Skin of body (tissue), 2 donors: ENCODE results near the gene PKIG. TPM values are rescaled to one million over a fixed set of nuclear protein-coding genes. Genes with fewer than 3 reads are reported as not detected.

ENCODE experiments used
- DNase-seq: peaks from one replicate; lab custom pipeline; 2025; lab: John Stamatoyannopoulos, UW
- total RNA-seq: library from RNA; depleted of rRNA; stranded (reverse); fragments of >200 nt; gene quantifications from one replicate; pipeline ENCODE4 v1.2.3, GENCODE V29; 2014

PKIG gene
- total RNA-seq, 1 donor from 2014 or later: 21.8 TPM

DNA sequence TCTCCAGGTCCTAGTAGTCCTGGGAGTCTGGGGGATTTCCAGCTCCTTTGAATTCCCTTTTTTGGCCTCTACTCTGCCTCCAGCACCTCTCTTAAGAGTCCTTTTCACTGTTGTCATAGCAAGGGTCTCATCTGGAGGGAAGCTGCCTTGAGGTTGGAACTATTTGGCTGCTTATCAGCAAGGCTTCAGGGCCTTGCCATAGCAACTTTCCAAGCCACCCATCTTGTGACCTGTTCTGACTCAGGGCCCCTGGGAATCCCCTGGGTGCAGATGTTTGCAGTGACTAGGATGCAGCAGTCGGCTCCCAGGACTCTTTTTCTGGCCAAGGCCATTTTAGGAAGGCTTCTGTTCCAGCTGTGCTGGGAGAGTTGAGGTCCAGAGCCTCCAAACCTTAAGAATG, 12.4 kb downstream of the PKIG start:
- DNase-seq: no peak

DNA sequence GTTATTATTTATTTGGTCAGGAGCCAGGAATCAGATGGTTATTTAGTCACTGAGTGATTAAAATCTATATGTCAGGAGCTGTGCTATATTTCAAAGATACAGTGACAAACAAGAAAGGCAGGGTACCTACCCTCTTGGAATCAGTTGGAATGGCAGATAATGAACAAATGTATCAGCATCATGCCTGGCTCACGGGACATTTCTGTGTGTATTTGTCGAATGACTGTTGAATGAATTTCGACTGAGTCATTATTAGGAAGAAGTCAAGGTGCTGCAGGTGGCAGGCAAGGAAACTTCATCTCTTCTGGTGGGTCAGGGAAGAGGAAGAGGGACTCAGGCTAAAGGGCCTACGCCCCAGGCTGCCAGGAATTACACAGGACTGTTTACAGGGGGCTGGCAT, 13.6 kb downstream of the PKIG start:
- DNase-seq: no peak

DNA sequence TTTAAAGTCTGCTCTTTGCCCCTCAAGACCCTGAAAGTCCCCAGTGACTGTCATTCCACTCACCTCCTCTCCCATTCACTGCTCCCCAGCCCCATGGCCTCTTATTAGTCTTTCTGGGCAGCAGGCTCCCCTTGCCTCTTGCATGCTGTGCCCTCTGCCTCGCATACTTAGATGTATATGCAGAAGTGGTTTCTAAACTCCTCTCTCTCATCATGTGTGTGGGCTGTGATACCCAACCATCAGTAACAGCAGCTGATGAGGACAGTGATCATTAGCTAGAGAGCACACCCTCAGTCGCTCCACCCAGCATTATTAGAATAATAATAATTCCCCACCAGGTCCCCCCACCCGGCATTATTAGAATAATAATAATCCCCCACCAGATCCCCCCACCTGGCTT, 14.5 kb downstream of the PKIG start:
- DNase-seq: no peak

DNA sequence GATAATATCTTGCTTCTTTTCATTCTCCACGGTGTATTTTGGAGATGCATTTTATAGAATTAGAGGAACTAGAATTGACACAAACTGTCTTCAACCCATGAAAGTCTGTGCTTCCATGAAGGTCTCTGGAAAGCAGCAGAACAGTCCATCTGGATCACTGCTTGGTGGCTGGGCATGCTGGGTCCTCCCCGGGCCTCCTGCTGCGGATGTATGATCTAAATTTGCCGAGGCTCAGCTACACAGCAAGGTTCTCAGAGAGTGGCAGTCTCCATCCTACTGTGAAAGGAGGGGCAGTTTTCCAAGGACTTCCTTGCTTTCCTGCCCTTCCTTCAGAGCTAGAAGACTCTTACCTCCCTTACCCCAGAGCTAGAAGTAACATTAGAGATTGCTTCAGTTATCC, 15.1 kb downstream of the PKIG start:
- DNase-seq: no peak

- no peak for DNase-seq
Measured at GRCh38 chr20:44597930-44598329, 15.6 kb downstream of the PKIG start.

DNA sequence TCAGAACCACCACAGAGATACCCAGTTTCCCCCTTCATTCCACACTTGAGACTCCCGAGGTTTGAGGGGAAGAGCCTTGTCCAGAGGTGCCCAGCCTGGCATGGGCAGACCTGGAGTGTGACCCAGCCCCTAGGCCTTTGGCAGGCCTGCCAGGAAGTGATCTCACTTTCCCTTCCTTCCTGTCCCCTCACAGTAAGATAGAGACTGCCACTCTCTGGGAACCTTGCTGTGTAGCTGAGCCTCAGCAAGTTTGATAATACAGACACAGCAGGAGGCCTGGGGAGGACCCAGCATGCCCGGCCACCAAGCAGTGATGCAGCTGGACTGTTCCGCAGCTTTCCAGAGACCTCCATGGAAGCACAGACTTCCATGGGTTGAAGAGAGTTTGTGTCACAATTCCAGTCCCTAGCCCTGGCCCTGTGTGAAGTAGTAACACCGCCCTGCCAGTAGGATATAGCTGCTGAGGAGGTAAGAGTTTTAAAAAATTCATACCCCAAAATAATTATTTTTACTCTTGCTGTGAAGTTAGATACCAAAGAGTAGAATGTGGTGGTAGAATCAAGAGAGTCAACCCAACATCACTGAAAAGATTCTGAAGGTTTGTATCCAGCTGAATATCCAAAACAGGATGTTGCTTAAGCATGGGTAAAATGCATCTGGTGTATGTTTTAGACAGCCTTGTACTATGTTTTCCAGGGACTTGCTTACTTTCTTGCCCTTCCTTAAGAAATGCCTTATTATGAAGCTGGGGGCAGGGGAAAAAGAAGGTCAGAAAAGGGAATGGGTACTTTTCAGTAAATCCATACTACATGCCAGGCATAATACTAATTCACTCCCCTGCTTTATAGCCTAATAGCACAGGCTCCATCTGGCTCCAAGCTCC, 16.3 kb downstream of the PKIG start:
- no peak for DNase-seq

- no peak for DNase-seq
Measured at GRCh38 chr20:44599715-44600114, 17.3 kb downstream of the PKIG start.

DNA sequence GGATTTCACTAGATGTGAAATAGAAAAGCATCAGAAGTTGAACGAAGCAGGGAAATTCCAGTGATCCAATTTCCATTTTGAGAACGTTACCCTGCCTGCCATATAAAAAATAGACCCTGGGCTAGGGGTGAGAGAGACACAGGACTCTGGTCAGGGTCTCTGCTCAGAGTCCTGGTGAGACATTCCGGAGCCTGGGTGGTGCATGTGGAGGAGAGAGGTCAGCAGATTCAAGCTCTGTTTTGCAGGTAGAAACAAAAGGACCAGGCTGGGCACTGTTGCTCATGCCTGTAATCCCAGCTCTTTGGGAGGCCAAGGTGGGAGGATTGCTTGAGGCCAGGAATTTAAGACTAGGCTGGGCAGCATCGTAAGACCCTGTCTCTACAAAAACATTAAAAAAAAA, 17.9 kb downstream of the PKIG start:
- DNase-seq: no peak

DNA sequence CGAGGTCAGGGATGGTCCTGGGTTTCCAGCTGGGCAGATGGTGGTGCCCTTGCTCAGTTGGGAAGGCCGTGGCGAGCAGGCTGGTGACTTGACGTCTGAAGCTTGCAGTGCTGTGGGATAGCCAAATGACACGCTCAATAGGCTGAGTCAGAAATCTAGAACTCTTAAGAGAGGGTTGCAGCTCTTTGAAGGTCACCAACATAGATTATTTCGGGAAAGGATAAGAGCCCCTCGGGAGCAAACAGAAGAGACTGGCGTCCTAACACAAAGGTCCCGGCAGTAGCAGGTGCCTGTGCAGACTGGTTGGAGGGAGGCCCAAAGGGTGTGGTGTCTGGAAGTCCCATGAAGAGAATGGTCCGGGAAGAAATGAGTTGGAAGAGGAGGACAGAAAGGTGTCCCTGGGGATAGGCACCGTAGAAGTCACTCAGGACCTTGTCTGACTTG, 18.4 kb downstream of the PKIG start:
- no peak for DNase-seq

GRCh38 chr20:44601236-44601671, 18.9 kb downstream of the PKIG start:
- DNase-seq: no peak

- peak; percentile 88 for DNase-seq
Measured at GRCh38 chr20:44601801-44602204, 19.4 kb downstream of the PKIG start.

GRCh38 chr20:44603327-44603726, 20.9 kb downstream of the PKIG start:
- no peak for DNase-seq

DNA sequence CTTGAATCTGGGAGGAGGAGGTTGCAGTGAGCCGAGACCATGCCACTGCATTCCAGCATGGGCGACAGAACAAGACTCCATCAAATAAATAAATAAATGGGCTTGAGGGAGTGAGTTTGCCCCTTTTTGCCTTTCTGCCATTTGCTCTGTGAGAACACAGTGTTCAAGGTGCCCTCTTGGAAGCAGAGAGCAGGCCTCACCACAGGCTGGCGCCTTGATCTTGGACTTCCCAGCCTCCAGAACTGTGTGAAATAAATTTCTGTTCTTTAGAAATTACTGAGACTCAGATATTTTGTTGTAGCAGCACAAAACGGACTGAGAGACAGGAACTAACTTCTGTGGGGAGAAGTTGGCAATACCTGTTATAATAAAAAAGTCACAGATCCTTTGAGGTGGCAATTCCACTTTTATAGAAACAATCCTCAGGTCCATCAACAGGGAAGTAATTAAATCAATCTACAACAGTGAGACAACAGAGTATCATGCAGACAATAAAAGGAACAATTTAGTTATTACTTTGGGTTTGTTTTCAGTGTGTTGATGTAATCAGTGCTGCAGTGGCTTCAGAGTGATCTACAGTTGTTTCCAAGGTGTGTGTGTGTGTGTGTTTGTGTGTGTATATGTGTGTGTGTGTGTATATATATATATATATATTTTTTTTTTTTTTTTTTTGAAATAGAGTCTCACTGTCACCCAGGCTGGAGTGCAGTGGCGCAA, 24.5 kb downstream of the PKIG start:
- no peak for DNase-seq

GRCh38 chr20:44609006-44609515, 26.7 kb downstream of the PKIG start:
- no peak for DNase-seq

DNA sequence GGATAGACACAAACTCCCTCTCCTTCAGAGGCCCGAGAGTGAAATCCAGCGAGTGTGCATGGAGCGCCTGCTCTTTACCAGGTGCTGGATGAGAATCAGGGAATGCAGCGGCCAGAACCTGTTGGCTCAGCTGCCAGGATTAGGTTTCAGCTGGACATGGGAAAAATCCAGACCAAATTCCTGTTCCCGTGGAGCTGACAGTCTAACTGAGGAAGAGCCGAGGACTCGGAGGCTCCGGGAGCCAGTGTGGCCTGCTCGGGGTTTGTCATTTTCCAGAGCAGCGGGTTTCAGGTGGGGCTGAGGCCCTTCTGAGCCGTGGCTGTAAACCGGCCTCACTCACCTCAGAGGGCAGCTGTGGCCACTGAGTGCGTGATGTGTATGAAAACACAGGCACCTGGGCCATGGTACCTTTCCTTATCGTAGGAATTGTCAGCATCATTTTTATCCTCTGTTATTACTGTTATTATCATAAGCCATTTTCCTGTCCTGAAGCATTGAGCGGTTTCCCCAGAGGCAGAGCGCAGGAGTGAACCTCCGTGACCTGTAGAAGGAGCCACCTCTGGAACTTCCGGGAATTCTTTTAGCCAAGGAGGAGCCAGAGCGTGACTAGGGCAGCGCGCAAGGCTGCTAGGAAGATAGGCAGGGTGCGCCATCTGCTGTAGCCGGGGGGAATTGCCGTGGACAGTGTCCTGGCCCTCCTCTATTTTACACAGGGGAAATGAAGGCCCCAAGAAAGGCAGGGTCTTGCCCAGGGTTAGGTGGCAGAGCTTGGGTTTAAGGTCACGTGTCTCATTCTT, 27.3 kb downstream of the PKIG start:
- DNase-seq: peak; percentile 76

DNA sequence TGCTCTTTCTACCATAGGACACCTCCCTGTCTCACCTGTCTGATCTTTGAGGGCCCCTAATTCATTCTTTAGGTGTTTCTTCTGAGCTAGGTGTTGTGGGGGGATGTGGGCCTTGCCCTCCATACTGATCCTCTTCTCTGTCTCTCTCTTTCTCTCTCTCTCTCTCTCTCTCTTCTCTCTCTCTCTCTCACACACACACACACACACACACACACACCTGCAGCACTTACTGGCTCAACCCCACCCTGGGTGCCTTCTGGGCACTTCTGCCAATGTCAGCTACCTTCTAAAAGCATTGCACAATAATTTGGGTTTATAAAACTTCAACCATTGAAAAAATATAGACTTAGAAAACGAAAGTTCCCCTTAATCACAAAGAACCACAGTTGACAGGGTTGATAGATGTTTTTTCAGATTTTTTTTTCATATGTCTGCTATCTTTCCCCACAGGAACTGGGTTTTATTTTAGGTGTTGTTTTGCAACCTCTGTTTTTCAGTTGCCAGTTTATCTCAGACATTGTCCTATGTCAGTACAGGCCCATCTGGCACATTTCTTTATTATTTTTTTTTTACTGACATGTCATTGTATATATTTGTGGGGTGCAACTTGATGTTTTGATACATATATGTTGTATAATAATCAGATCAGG, 28.1 kb downstream of the PKIG start:
- no peak for DNase-seq

- no peak for DNase-seq
Measured at GRCh38 chr20:44613575-44613974, 31.2 kb downstream of the PKIG start.

DNA sequence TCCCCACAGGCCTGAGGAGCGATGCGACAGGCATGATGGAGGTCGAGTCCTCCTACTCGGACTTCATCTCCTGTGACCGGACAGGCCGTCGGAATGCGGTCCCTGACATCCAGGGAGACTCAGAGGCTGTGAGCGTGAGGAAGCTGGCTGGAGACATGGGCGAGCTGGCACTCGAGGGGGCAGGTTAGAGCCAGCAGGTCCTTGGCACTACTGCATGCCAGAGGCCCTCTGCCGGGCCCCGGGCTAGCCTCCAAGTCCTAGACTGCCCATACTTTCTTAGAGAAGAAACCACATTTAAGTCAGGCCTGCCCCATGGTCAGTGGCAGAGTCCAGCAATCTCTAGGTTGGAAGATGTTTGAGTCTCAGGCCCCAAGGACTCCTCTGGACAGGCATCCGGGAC, 32.1 kb downstream of the PKIG start:
- no peak for DNase-seq

GRCh38 chr20:44615169-44615791, 32.9 kb downstream of the PKIG start:
- no peak for DNase-seq

GRCh38 chr20:44615876-44616603, 33.7 kb downstream of the PKIG start:
- DNase-seq: no peak
